Measurements from ENCODE around the gene TRIM16.
"Not testable (repeated sequence)": the region's sequence is repeated elsewhere in the genome, so short reads cannot be mapped to it uniquely, and the experiment has no call there.

TRIM16 gene

GRCh38 chr17:15615850-15616249 is 68.3 kb downstream of the TRIM16 start:
- DNase-seq (ENCODE audit: low spot score) = not testable (repeated sequence)

GRCh38 chr17:15613111-15613510 is 71.0 kb downstream of the TRIM16 start:
- not testable (repeated sequence) for DNase-seq (ENCODE audit: low spot score)

- not testable (repeated sequence) for DNase-seq (ENCODE audit: low spot score)
Observed at GRCh38 chr17:15592960-15593359, 91.2 kb downstream of the TRIM16 start.

GRCh38 chr17:15591986-15592385 is 92.1 kb downstream of the TRIM16 start:
- DNase-seq (ENCODE audit: low spot score) = not testable (repeated sequence)

GRCh38 chr17:15590844-15591243 is 93.3 kb downstream of the TRIM16 start:
- DNase-seq (ENCODE audit: low spot score) = not testable (repeated sequence)

GRCh38 chr17:15589544-15590536 is 94.3 kb downstream of the TRIM16 start:
- not testable (repeated sequence) for DNase-seq (ENCODE audit: low spot score)

- DNase-seq (ENCODE audit: low spot score) = not testable (repeated sequence)
Observed at GRCh38 chr17:15588017-15588416, 96.1 kb downstream of the TRIM16 start.

GRCh38 chr17:15583313-15583712 is 100.8 kb downstream of the TRIM16 start:
- DNase-seq (ENCODE audit: low spot score) = not testable (repeated sequence)

- not testable (repeated sequence) for DNase-seq (ENCODE audit: low spot score)
Observed at GRCh38 chr17:15581462-15581861, 102.6 kb downstream of the TRIM16 start.

Measured in hepatic stellate cell (primary cell).